ENCODE measurements around the gene SPCS1.
"Not testable (repeated sequence)": the region's sequence is repeated elsewhere in the genome, so short reads cannot be mapped to it uniquely, and the experiment has no call there.

Gene SPCS1

DNA sequence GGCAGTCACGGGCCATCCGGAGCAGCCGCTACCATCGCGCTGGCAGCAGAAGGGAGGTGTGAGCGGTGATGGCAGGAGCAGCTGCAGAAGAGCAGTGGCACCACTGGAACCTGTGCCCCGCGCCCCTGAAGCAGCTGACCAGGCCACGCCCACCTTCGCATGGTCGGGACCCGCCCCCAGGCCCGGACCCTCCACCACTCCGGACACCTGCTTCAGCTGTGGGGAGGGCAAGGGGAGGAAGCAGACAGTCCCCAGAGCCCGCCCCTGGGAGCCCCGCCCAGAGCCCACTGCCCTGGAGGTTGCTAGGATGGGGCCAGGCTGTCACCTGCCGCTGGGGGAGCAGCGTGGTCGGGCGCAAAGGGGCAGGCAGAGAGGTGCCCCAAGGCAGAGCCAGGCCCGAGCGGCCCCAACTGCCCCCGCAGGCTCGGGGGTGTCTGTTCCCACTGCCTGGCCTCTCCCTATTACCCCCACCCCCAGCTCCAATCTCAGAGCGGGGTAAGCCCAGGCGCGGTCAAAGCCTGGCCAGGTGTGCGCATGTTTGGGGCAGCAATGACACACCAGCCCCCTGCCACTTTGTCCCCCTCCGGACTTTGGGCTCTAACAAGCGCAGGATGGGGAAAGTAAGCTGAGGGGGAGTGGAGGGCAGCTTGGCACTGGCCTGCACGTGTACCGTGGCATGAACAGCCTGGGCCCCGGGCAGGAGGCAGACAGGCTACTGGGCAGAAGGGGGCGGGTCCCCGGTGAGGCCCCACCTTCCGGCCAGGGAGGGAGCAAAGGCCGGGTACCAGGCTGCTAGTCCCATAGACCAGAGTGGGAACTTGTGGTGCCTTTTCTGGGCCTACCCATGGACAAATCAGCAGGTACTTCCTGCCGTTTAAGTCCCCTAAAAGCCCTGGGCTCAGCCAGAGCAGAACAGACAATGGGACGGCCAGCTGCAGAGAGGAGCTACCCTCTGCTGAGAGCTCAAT, 8.7 kb downstream of the SPCS1 start:
- H3K27ac ChIP-seq (ENCODE audit: low read depth, low read length), result peak overlapping the region; percentile 46
- no peaks in the 10 kb centered on the region for H3K27me3 ChIP-seq (ENCODE audit: control insufficient read depth, insufficient read depth, low read length)
- no peaks in the 10 kb centered on the region for H3K9me3 ChIP-seq (ENCODE audit: control insufficient read depth, insufficient read depth, low read length)
- no peaks in the 10 kb centered on the region for H3K4me1 ChIP-seq (ENCODE audit: control insufficient read depth, insufficient read depth, low read length)
- peak overlapping the region; percentile 64 for H3K4me3 ChIP-seq (ENCODE audit: low read depth, low read length)
- H3K36me3 ChIP-seq (ENCODE audit: control insufficient read depth, insufficient read depth, low read length), result peaks cover 26% of the 10 kb centered on the region
- H3K9ac ChIP-seq (ENCODE audit: low read depth, low read length), result no peak overlapping the region

DNA sequence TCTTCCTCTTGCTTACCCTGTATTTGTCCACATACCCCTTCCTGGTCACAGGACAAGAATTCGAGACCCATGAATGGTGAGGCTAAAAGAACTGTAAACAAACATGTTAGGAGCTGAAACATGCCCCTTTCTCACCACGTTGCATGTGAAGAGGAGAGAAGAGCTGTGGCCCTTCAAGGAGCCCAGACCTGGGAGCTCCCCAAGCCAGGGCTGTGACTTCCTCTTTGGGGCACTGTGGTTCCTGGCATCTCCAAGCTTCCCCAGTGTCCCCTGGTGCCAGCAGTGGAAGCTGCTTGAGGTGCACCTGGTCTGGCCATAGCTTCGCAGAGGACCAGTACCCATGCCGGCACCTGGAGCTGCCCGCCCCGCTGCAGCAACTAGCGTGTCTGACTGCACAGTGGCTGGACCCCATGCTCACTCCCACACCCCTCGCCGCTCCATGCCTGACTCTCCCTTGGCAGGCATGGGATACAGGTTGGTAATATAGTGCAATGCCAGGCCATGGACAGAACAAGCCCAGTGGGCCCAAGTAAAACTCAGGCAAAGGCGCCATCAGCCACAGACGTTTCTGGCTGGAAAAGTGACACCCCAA, 9.9 kb downstream of the SPCS1 start:
- H3K36me3 ChIP-seq (ENCODE audit: control insufficient read depth, insufficient read depth, low read length), result peaks cover 18% of the 10 kb centered on the region

DNA sequence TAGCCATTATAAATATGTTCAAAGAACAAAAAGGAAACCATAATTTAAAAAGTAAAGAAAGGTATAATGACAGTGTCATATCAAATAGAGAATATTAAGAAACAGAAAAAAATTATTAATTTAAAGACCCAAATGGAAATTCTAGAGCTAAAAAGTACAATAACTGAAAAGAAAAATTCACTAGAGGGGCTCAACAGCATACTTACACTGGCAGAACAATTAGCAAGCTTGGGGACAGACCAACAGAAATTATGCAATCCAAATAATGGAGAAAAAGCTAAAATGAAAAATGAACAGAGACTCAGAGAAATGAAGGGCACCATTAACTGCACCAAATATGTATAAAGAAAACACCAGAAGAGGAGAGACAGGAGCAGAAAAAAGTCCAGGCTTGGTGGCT, 13.7 kb downstream of the SPCS1 start:
- H3K9ac ChIP-seq (ENCODE audit: low read depth, low read length), result no peak overlapping the region
- H3K4me1 ChIP-seq (ENCODE audit: control insufficient read depth, insufficient read depth, low read length), result no peaks in the 10 kb centered on the region
- H3K27ac ChIP-seq (ENCODE audit: low read depth, low read length), result no peak overlapping the region
- H3K9me3 ChIP-seq (ENCODE audit: control insufficient read depth, insufficient read depth, low read length), result no peaks in the 10 kb centered on the region
- H3K27me3 ChIP-seq (ENCODE audit: control insufficient read depth, insufficient read depth, low read length), result no peaks in the 10 kb centered on the region
- H3K36me3 ChIP-seq (ENCODE audit: control insufficient read depth, insufficient read depth, low read length), result peaks cover 4% of the 10 kb centered on the region; the same call in 1 of the 2 replicates
- H3K4me3 ChIP-seq (ENCODE audit: low read depth, low read length), result no peak overlapping the region

More for the DNA sequence above, 9.9 kb downstream of the SPCS1 start:
- no peaks in the 10 kb centered on the region for H3K9me3 ChIP-seq (ENCODE audit: control insufficient read depth, insufficient read depth, low read length)
- H3K27ac ChIP-seq (ENCODE audit: low read depth, low read length), result peak overlapping the region; percentile 14
- no peak overlapping the region for H3K4me3 ChIP-seq (ENCODE audit: low read depth, low read length)
- H3K9ac ChIP-seq (ENCODE audit: low read depth, low read length), result no peak overlapping the region
- no peaks in the 10 kb centered on the region for H3K4me1 ChIP-seq (ENCODE audit: control insufficient read depth, insufficient read depth, low read length)
- no peaks in the 10 kb centered on the region for H3K27me3 ChIP-seq (ENCODE audit: control insufficient read depth, insufficient read depth, low read length)

DNA sequence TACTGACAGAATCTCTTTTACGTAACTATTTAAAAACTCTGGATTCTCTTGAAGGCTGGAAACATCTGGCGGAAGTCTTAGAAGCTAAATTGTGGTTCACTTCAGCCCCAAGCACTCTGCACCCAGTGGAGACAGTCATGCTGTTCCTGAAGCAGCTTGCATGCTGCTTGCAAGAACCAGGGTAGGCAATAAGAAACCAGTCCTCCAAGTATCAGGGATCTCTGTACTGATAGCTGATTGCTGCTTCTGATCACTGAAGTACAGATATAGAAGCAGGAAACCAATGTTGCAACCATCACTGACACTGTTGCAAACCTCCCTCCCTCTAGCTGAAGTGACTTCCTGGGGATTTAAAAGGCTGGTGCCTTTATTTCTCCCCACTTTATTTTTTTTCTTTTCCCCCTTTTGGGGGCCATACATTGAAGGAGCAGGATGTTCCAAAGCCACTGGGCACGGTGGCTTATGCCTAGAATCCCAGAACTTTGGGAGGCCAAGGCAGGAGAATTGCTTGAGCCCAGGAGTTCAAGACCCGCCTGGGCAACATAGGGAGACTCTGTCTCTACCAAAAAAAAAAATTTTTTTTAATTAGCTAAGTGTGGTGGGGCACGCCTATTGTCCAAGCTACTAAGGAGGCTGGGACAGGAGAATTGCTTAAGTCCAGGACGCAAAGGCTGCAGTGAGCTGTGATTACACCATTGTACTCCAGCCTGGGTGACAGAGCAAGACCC, 15.3 kb downstream of the SPCS1 start:
- Histone ChIP-seq H3K9me3 (ENCODE audit: control insufficient read depth, insufficient read depth, low read length) (no peaks in the 10 kb centered on the region), H3K27ac (ENCODE audit: low read depth, low read length) (no peak overlapping the region), H3K36me3 (ENCODE audit: control insufficient read depth, insufficient read depth, low read length) (peaks cover 4% of the 10 kb centered on the region; the same call in 1 of the 2 replicates), H3K4me1 (ENCODE audit: control insufficient read depth, insufficient read depth, low read length) (no peaks in the 10 kb centered on the region), H3K9ac (ENCODE audit: low read depth, low read length) (no peak overlapping the region), H3K27me3 (ENCODE audit: control insufficient read depth, insufficient read depth, low read length) (no peaks in the 10 kb centered on the region), H3K4me3 (ENCODE audit: low read depth, low read length) (no peak overlapping the region)

DNA sequence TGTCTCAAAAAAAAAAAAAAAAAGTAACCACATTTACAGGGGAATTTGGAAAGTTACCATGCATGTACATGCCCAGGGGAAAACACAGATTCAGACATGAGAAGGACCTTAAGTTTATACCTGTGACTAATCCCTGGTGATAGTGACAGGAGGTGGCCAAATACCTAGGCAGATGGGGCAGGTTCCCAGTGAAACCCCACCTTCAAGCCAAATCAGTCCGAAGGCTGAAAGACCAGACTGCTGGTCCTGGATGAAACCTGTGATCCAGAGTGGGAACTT, 15.8 kb downstream of the SPCS1 start:
- no peaks in the 10 kb centered on the region for H3K4me1 ChIP-seq (ENCODE audit: control insufficient read depth, insufficient read depth, low read length)
- H3K4me3 ChIP-seq (ENCODE audit: low read depth, low read length), result no peak overlapping the region
- H3K27ac ChIP-seq (ENCODE audit: low read depth, low read length), result no peak overlapping the region
- no peak overlapping the region for H3K9ac ChIP-seq (ENCODE audit: low read depth, low read length)
- H3K36me3 ChIP-seq (ENCODE audit: control insufficient read depth, insufficient read depth, low read length), result peaks cover 4% of the 10 kb centered on the region; the same call in 1 of the 2 replicates
- no peaks in the 10 kb centered on the region for H3K9me3 ChIP-seq (ENCODE audit: control insufficient read depth, insufficient read depth, low read length)
- H3K27me3 ChIP-seq (ENCODE audit: control insufficient read depth, insufficient read depth, low read length), result no peaks in the 10 kb centered on the region

DNA sequence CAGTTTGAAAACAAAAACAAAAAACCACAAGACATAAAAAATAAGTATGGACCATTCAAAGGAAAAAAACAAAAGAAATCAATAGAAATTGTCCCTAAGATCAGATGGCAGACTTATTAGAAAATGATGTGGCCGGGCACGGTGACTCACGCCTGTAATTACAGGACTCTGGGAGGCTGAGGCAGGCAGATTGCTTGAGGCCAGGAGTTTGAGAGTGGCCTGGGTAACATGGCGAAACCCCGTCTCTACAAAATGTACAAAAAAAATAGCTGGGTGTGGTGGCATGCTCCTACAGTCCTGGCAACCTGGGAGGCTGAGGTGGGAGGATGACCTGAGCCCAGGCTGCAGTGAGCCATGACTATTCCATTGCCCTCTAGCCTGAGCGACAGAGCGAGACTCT, 16.6 kb downstream of the SPCS1 start:
- Histone ChIP-seq H3K9me3 (ENCODE audit: control insufficient read depth, insufficient read depth, low read length) (no peaks in the 10 kb centered on the region), H3K4me3 (ENCODE audit: low read depth, low read length) (no peak overlapping the region), H3K36me3 (ENCODE audit: control insufficient read depth, insufficient read depth, low read length) (peaks cover 4% of the 10 kb centered on the region; the same call in 1 of the 2 replicates), H3K9ac (ENCODE audit: low read depth, low read length) (no peak overlapping the region), H3K27ac (ENCODE audit: low read depth, low read length) (no peak overlapping the region), H3K27me3 (ENCODE audit: control insufficient read depth, insufficient read depth, low read length) (no peaks in the 10 kb centered on the region), H3K4me1 (ENCODE audit: control insufficient read depth, insufficient read depth, low read length) (no peaks in the 10 kb centered on the region)

DNA sequence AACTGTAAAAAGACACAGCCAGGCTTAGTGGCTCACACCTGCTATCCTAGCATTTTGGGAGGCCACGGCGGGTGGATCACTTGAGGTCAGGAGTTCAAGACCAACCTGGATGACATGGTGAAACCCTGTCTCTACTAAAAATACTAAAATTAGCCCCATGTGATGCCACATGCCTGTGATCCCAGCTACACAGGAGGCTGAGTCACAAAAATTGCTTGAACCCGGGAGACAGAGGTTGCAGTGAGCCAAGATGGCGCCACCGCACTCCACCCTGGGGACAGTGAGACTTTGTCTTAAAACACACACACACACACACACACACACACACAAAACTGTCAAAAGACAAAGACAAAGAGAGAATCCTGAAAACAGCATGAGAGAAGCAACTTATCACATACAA, 18.0 kb downstream of the SPCS1 start:
- Histone ChIP-seq H3K9ac (ENCODE audit: low read depth, low read length) (no peak overlapping the region), H3K36me3 (ENCODE audit: control insufficient read depth, insufficient read depth, low read length) (peaks cover 4% of the 10 kb centered on the region; the same call in 1 of the 2 replicates), H3K4me1 (ENCODE audit: control insufficient read depth, insufficient read depth, low read length) (no peaks in the 10 kb centered on the region), H3K27ac (ENCODE audit: low read depth, low read length) (no peak overlapping the region), H3K27me3 (ENCODE audit: control insufficient read depth, insufficient read depth, low read length) (no peaks in the 10 kb centered on the region), H3K4me3 (ENCODE audit: low read depth, low read length) (no peak overlapping the region), H3K9me3 (ENCODE audit: control insufficient read depth, insufficient read depth, low read length) (peaks cover 2% of the 10 kb centered on the region; the same call in 1 of the 2 replicates)

DNA sequence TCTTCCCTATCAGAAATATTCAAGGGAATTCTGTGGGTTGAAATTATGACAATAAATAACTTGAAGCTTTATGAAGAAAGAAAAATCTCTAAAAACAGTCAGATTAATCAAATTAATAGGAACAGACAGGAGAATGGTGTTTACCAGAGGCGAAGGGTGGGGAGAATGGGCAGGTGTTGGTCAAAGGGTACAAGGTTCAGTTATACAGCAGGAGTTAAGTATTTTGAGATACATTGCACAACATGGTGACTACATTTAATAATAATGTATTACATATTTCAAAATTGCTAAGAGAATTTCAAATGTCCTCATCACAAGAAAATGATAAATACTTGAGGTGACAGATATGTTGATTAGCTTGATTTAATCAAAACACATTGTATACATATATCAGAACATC, 18.6 kb downstream of the SPCS1 start:
- Histone ChIP-seq H3K27me3 (ENCODE audit: control insufficient read depth, insufficient read depth, low read length) (no peaks in the 10 kb centered on the region), H3K9ac (ENCODE audit: low read depth, low read length) (no peak overlapping the region), H3K4me1 (ENCODE audit: control insufficient read depth, insufficient read depth, low read length) (no peaks in the 10 kb centered on the region), H3K9me3 (ENCODE audit: control insufficient read depth, insufficient read depth, low read length) (peaks cover 2% of the 10 kb centered on the region; the same call in 1 of the 2 replicates), H3K36me3 (ENCODE audit: control insufficient read depth, insufficient read depth, low read length) (no peaks in the 10 kb centered on the region), H3K27ac (ENCODE audit: low read depth, low read length) (no peak overlapping the region), H3K4me3 (ENCODE audit: low read depth, low read length) (no peak overlapping the region)

DNA sequence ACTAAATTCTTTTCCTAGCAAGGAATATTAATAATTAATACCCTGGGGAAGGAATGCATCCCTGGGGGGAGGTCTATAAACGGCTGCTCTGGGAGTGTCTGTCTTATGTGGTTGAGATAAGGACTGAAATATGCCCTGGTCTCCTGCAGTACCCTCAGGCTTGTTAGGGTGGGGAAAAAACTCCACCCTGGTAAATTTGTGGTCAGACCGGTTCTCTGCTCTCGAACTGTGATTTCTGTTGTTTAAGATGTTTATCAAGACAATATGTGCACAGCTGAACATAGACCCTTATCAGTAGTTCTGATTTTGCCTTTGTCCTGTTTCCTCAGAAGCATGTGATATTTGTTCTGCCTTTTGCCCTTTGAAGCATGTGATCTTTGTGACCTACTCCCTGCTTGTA, 22.8 kb downstream of the SPCS1 start:
- H3K4me3 ChIP-seq (ENCODE audit: low read depth, low read length); H3K27me3 ChIP-seq (ENCODE audit: control insufficient read depth, insufficient read depth, low read length): not testable (repeated sequence)
- H3K36me3 ChIP-seq (ENCODE audit: control insufficient read depth, insufficient read depth, low read length), result peaks cover 29% of the 10 kb centered on the region

DNA sequence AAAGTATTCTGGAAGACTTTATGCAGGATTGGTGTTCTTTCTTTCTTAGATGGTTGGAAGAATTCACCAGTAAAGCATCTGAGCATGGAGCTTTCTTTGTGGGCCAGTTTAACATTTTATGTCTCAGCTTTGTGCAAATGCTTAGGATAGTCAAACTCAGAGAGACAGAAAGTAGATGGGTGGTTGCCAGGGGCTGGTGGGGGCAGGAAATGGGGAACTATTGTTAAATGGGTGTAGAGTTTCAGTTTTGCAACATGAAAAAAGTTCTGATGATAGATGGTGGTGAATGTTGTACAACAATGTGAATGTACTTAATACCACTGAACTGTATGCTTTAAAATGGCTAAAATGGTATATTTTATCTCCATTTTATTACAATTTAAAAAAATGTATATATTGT, 24.8 kb downstream of the SPCS1 start:
- H3K9me3 ChIP-seq (ENCODE audit: control insufficient read depth, insufficient read depth, low read length), result peaks cover 2% of the 10 kb centered on the region; the same call in 1 of the 2 replicates
- H3K9ac ChIP-seq (ENCODE audit: low read depth, low read length), result no peak overlapping the region
- no peaks in the 10 kb centered on the region for H3K27me3 ChIP-seq (ENCODE audit: control insufficient read depth, insufficient read depth, low read length)
- H3K36me3 ChIP-seq (ENCODE audit: control insufficient read depth, insufficient read depth, low read length), result peaks cover 42% of the 10 kb centered on the region
- no peak overlapping the region for H3K4me3 ChIP-seq (ENCODE audit: low read depth, low read length)
- no peak overlapping the region for H3K27ac ChIP-seq (ENCODE audit: low read depth, low read length)
- no peaks in the 10 kb centered on the region for H3K4me1 ChIP-seq (ENCODE audit: control insufficient read depth, insufficient read depth, low read length)

More for the DNA sequence above, 22.8 kb downstream of the SPCS1 start:
- not testable (repeated sequence) for H3K4me1 ChIP-seq (ENCODE audit: control insufficient read depth, insufficient read depth, low read length); H3K9me3 ChIP-seq (ENCODE audit: control insufficient read depth, insufficient read depth, low read length); H3K27ac ChIP-seq (ENCODE audit: low read depth, low read length); H3K9ac ChIP-seq (ENCODE audit: low read depth, low read length)

DNA sequence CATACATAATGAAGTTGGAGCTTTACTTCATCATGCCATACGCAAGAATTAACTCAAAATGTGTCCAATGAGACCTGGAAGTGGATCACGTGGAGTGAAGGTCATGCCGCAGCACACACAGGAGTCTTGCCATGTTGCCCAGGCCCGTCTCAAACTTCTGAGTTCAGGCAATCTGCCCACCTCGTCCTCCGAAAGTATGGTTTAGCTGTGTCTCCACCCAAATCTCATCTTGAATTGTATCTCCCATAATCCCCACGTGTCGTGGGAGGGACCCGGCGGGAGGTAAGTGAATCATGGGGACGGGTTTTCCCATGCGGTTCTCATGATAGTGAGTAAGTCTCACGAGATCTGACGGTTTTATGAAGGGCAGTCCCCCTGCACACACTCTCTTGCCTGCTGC, 25.7 kb downstream of the SPCS1 start:
- Histone ChIP-seq H3K27ac (ENCODE audit: low read depth, low read length) (no peak overlapping the region), H3K36me3 (ENCODE audit: control insufficient read depth, insufficient read depth, low read length) (peaks cover 48% of the 10 kb centered on the region), H3K27me3 (ENCODE audit: control insufficient read depth, insufficient read depth, low read length) (no peaks in the 10 kb centered on the region), H3K9me3 (ENCODE audit: control insufficient read depth, insufficient read depth, low read length) (peaks cover 2% of the 10 kb centered on the region; the same call in 1 of the 2 replicates), H3K9ac (ENCODE audit: low read depth, low read length) (no peak overlapping the region), H3K4me3 (ENCODE audit: low read depth, low read length) (no peak overlapping the region), H3K4me1 (ENCODE audit: control insufficient read depth, insufficient read depth, low read length) (no peaks in the 10 kb centered on the region)
